Liver (tissue), 9 donors: ENCODE measurements around the gene DTNA. TPM values are rescaled to one million over a fixed set of nuclear protein-coding genes. Genes with fewer than 3 reads are reported as not detected.

Experiments
- DNase-seq: peaks from one replicate; pipeline ENCODE4 v3.0.0-alpha.2; 2017; ENCODE audit warnings: low spot score
- H3K27ac ChIP-seq, 2 donors: one replicate each; pipeline ENCODE4 v1.7.0; 2013; ENCODE audit warnings: inconsistent platforms in 2 of 2, low read length in 2 of 2, control low read depth in 1 of 2, low read depth in 1 of 2, mild to moderate bottlenecking in 1 of 2
- H3K27me3 ChIP-seq, 4 donors: one replicate each; pipeline versions ENCODE4 v1.6.1 to v1.7.0; 2013; ENCODE audit warnings: low read length in 3 of 4, inconsistent platforms in 1 of 4, mild to moderate bottlenecking in 1 of 4, moderate library complexity in 1 of 4; ENCODE audit not compliant: control insufficient read depth in 4 of 4, insufficient read depth in 4 of 4
- H3K36me3 ChIP-seq, 4 donors: one replicate each; pipeline versions ENCODE4 v1.6.1 to v1.7.0; 2013; ENCODE audit warnings: low read length in 3 of 4, mild to moderate bottlenecking in 3 of 4, low read depth in 1 of 4, moderate library complexity in 1 of 4; ENCODE audit not compliant: control insufficient read depth in 4 of 4, insufficient read depth in 3 of 4
- H3K4me1 ChIP-seq, 4 donors: one replicate each; pipeline versions ENCODE4 v1.6.1 to v1.7.0; 2013; ENCODE audit warnings: low read length in 3 of 4, mild to moderate bottlenecking in 3 of 4, moderate library complexity in 1 of 4; ENCODE audit not compliant: control insufficient read depth in 4 of 4, insufficient read depth in 4 of 4
- H3K4me3 ChIP-seq, 3 donors: one replicate each; pipeline versions ENCODE4 v1.6.1 to v1.7.0; 2013; ENCODE audit warnings: low read length in 3 of 3, control low read depth in 1 of 3, low read depth in 1 of 3, mild to moderate bottlenecking in 1 of 3
- H3K9ac ChIP-seq, 2 donors: one replicate each; pipeline ENCODE4 v1.7.0; 2013; ENCODE audit warnings: low read length in 2 of 2, mild to moderate bottlenecking in 2 of 2, moderate library complexity in 2 of 2, control low read depth in 1 of 2, low read depth in 1 of 2
- H3K9me3 ChIP-seq, 4 donors: one replicate each; pipeline versions ENCODE4 v1.6.1 to v1.7.0; 2013; ENCODE audit warnings: low read length in 3 of 4; ENCODE audit not compliant: control insufficient read depth in 4 of 4
- FOXA1 ChIP-seq: IDR thresholded peaks from 2 replicates; pipeline ENCODE4 v1.6.1; 2016; ENCODE audit warnings: antibody characterized with exemption
- GABPA ChIP-seq, 2 donors: IDR thresholded peaks in 1 of 2; conservative IDR thresholded peaks in 1 of 2; 2 replicates each; pipeline ENCODE4 v1.6.1; 2016; ENCODE audit warnings: antibody characterized with exemption in 2 of 2, mild to moderate bottlenecking in 1 of 2, moderate library complexity in 1 of 2
- HNF4A ChIP-seq, 2 donors: conservative IDR thresholded peaks; 2 replicates each; pipeline ENCODE4 v1.6.1; 2016; ENCODE audit warnings: antibody characterized with exemption in 2 of 2, mild to moderate bottlenecking in 2 of 2
- HNF4G ChIP-seq: IDR thresholded peaks from 2 replicates; pipeline ENCODE4 v1.6.1; 2016; ENCODE audit warnings: antibody characterized with exemption
- JUND ChIP-seq, 2 donors: IDR thresholded peaks; 2 replicates each; pipeline ENCODE4 v1.6.1; 2016; ENCODE audit warnings: antibody characterized with exemption in 2 of 2
- MAX ChIP-seq: IDR thresholded peaks from 2 replicates; pipeline ENCODE4 v1.6.1; 2016; ENCODE audit warnings: antibody characterized with exemption
- NR2F2 ChIP-seq: IDR thresholded peaks from 2 replicates; pipeline ENCODE4 v1.6.1; 2016; ENCODE audit warnings: antibody characterized with exemption
- SP1 ChIP-seq: IDR thresholded peaks from 2 replicates; pipeline ENCODE4 v1.6.1; 2018; ENCODE audit warnings: antibody characterized with exemption, mild to moderate bottlenecking
- TAF1 ChIP-seq: conservative IDR thresholded peaks from 2 replicates; pipeline ENCODE4 v1.6.1; 2016; ENCODE audit warnings: antibody characterized with exemption, mild to moderate bottlenecking
- ZBTB33 ChIP-seq: IDR thresholded peaks from 2 replicates; pipeline ENCODE4 v1.6.1; 2016; ENCODE audit warnings: antibody characterized with exemption
- WGBS: extraction: QIAGEN DNeasy Blood & Tissue Kit; methylation state at CpG from one replicate; pipeline ENCODE4 v1.1.7; 2013; 5-methylcytosine and 5-hydroxymethylcytosine counted together
- polyA plus RNA-seq, 2 donors: library from polyadenylated mRNA; stranded (reverse) in 1 of 2; unstranded in 1 of 2; fragments of 200-250 nt in 1 of 2; fragments of >200 nt in 1 of 2; fragmentation: Nextera tagmentation in 1 of 2; extraction: Ambion mirVana in 1 of 2; gene quantifications; one replicate each; pipeline versions ENCODE4 v1.2.1 to v1.2.3, GENCODE V29; 2013 to 2015
- total RNA-seq, 2 donors: library from RNA; depleted of rRNA; stranded (reverse); fragments of >200 nt; gene quantifications; one replicate each; pipeline ENCODE4 v1.2.3, GENCODE V29; 2014
- TF ChIP-seq, protein P1 (sequence below): fragments of 150-350 bp; IDR thresholded peaks from 2 replicates; pipeline ENCODE4 v1.5.1; 2017; ENCODE audit warnings: improper control_type of control experiment, low read depth, low read length; ENCODE audit not compliant: missing input control
- TF ChIP-seq, protein P2 (sequence below): IDR thresholded peaks from 2 replicates; pipeline ENCODE4 v1.6.1; 2016; ENCODE audit warnings: antibody characterized with exemption, mild to moderate bottlenecking
- donor health status: healthy.
- donor health status: healthy.
- donor health status: healthy.
- donor health status: healthy.
- donor health status: healthy.

Gene DTNA
- total and polyA plus RNA-seq, 4 donors = 0.33 to 3.2 (median 1.4) TPM

GRCh38 chr18:34828093-34828492, 118.0 kb downstream of the DTNA start:
- no peak for TF ChIP-seq SP1
- no peak for TF ChIP-seq MAX
- no peak for TF ChIP-seq ZBTB33
- TF ChIP-seq NR2F2 = no peak
- no peak for TF ChIP-seq FOXA1
- Histone ChIP-seq H3K4me3 (no peak overlapping the region), H3K36me3 (no peaks in the 10 kb centered on the region), H3K9me3 (no peaks in the 10 kb centered on the region), H3K27me3 (no peaks in the 10 kb centered on the region), H3K9ac (no peak overlapping the region), H3K27ac (no peak overlapping the region), H3K4me1 (no peaks in the 10 kb centered on the region)
- 96% methylated on average over 2 of the region's 2 CpGs for WGBS
- no peak for DNase-seq

DNA sequence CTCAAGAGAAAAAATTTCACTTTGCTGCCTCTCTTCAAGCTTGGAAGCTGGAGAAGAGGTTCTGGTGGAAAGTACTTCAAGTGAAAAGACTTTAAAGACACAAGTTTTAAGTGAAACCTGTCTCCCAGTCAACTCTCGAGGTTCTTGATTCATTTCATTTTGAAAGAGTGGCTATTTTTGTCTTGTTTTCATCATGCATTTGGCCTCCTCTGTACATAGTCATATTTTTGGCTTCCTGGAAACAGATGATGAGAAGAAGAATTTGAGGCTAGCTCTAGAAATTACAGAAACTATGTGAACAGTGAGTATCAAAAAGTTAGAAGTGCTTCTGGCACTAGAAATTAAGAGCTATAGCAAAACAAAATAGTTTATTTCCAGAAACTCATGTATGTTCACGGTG, 124.8 kb downstream of the DTNA start:
- no peak overlapping the region for H3K9ac ChIP-seq
- TF ChIP-seq HNF4A (conservative IDR thresholded peaks at IDR 0.05) (no peak), NR2F2 (no peak), GABPA (IDR thresholded peaks at IDR 0.05 in 1 of 2, conservative IDR thresholded peaks at IDR 0.05 in 1 of 2) (no peak), ZBTB33 (no peak), JUND (IDR thresholded peaks at IDR 0.05) (no peak), HNF4G (no peak), MAX (no peak), SP1 (no peak), FOXA1 (no peak), TAF1 (no peak)
- TF ChIP-seq, protein P1, sequence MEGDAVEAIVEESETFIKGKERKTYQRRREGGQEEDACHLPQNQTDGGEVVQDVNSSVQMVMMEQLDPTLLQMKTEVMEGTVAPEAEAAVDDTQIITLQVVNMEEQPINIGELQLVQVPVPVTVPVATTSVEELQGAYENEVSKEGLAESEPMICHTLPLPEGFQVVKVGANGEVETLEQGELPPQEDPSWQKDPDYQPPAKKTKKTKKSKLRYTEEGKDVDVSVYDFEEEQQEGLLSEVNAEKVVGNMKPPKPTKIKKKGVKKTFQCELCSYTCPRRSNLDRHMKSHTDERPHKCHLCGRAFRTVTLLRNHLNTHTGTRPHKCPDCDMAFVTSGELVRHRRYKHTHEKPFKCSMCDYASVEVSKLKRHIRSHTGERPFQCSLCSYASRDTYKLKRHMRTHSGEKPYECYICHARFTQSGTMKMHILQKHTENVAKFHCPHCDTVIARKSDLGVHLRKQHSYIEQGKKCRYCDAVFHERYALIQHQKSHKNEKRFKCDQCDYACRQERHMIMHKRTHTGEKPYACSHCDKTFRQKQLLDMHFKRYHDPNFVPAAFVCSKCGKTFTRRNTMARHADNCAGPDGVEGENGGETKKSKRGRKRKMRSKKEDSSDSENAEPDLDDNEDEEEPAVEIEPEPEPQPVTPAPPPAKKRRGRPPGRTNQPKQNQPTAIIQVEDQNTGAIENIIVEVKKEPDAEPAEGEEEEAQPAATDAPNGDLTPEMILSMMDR = no peak
- TF ChIP-seq, protein P2, sequence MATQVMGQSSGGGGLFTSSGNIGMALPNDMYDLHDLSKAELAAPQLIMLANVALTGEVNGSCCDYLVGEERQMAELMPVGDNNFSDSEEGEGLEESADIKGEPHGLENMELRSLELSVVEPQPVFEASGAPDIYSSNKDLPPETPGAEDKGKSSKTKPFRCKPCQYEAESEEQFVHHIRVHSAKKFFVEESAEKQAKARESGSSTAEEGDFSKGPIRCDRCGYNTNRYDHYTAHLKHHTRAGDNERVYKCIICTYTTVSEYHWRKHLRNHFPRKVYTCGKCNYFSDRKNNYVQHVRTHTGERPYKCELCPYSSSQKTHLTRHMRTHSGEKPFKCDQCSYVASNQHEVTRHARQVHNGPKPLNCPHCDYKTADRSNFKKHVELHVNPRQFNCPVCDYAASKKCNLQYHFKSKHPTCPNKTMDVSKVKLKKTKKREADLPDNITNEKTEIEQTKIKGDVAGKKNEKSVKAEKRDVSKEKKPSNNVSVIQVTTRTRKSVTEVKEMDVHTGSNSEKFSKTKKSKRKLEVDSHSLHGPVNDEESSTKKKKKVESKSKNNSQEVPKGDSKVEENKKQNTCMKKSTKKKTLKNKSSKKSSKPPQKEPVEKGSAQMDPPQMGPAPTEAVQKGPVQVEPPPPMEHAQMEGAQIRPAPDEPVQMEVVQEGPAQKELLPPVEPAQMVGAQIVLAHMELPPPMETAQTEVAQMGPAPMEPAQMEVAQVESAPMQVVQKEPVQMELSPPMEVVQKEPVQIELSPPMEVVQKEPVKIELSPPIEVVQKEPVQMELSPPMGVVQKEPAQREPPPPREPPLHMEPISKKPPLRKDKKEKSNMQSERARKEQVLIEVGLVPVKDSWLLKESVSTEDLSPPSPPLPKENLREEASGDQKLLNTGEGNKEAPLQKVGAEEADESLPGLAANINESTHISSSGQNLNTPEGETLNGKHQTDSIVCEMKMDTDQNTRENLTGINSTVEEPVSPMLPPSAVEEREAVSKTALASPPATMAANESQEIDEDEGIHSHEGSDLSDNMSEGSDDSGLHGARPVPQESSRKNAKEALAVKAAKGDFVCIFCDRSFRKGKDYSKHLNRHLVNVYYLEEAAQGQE = no peak
- no peaks in the 10 kb centered on the region for H3K27me3 ChIP-seq
- H3K4me1 ChIP-seq = no peaks in the 10 kb centered on the region
- no peaks in the 10 kb centered on the region for H3K9me3 ChIP-seq
- no peak overlapping the region for H3K4me3 ChIP-seq
- no peaks in the 10 kb centered on the region for H3K36me3 ChIP-seq
- no peak overlapping the region for H3K27ac ChIP-seq
- WGBS = 71% methylated on average over 2 of the region's 2 CpGs
- DNase-seq = no peak
